ENCODE results near the gene TNFAIP2.

TNFAIP2 gene

GRCh38 chr14:103093856-103094405 is 29.3 kb upstream of the TNFAIP2 start:
- in situ Hi-C loops (cut with MboI; ENCODE audit: low sequenced_read_pairs), result no loop called here

- in situ Hi-C loops (cut with MboI; ENCODE audit: low sequenced_read_pairs), result no loop called here
These were observed 28.7 kb upstream of the TNFAIP2 start, which contains the start of gene EXOC3L4 for GRCh38 chr14:103094406-103095209. Gene EXOC3L4 (plus strand): TSS chr14:103094725. CDS start chr14:103100220, 5,495 bp downstream.

- in situ Hi-C loops (cut with MboI; ENCODE audit: low sequenced_read_pairs), result no loop called here
These were observed 28.0 kb upstream of the TNFAIP2 start for GRCh38 chr14:103095210-103095778.

GRCh38 chr14:103096387-103096786 is 26.9 kb upstream of the TNFAIP2 start:
- in situ Hi-C loops (cut with MboI; ENCODE audit: low sequenced_read_pairs), result no loop called here

GRCh38 chr14:103097244-103097993 is 25.8 kb upstream of the TNFAIP2 start:
- in situ Hi-C loops (cut with MboI; ENCODE audit: low sequenced_read_pairs), result no loop called here

- in situ Hi-C loops (cut with MboI; ENCODE audit: low sequenced_read_pairs), result no loop called here
These were observed 25.0 kb upstream of the TNFAIP2 start for GRCh38 chr14:103097994-103098957.

GRCh38 chr14:103099081-103099732 is 24.1 kb upstream of the TNFAIP2 start:
- in situ Hi-C loops (cut with MboI; ENCODE audit: low sequenced_read_pairs), result no loop called here

- in situ Hi-C loops (cut with MboI; ENCODE audit: low sequenced_read_pairs), result no loop called here
These were observed 23.5 kb upstream of the TNFAIP2 start for GRCh38 chr14:103099733-103100280.

GRCh38 chr14:103100281-103101121 is 22.8 kb upstream of the TNFAIP2 start:
- in situ Hi-C loops (cut with MboI; ENCODE audit: low sequenced_read_pairs), result no loop called here

- in situ Hi-C loops (cut with MboI; ENCODE audit: low sequenced_read_pairs), result no loop called here
These were observed 21.9 kb upstream of the TNFAIP2 start for GRCh38 chr14:103101257-103101962.

- in situ Hi-C loops (cut with MboI; ENCODE audit: low sequenced_read_pairs), result no loop called here
These were observed 21.1 kb upstream of the TNFAIP2 start for GRCh38 chr14:103101963-103102688.

- in situ Hi-C loops (cut with MboI; ENCODE audit: low sequenced_read_pairs), result no loop called here
These were observed 20.5 kb upstream of the TNFAIP2 start for GRCh38 chr14:103102689-103103260.

GRCh38 chr14:103103461-103104388 is 19.5 kb upstream of the TNFAIP2 start:
- in situ Hi-C loops (cut with MboI; ENCODE audit: low sequenced_read_pairs), result no loop called here

- in situ Hi-C loops (cut with MboI; ENCODE audit: low sequenced_read_pairs), result no loop called here
These were observed 18.9 kb upstream of the TNFAIP2 start for GRCh38 chr14:103104389-103104653.

GRCh38 chr14:103104654-103105452 is 18.4 kb upstream of the TNFAIP2 start:
- in situ Hi-C loops (cut with MboI; ENCODE audit: low sequenced_read_pairs), result no loop called here

Measured in hTERT RPE-1 (cell line).